Measurements from ENCODE around the gene SH3RF2.

- TF ChIP-seq CTCF (IDR thresholded peaks at IDR 0.05) = no peak
- TF ChIP-seq POLR2A (IDR thresholded peaks at IDR 0.05) = no peak
Observed at GRCh38 chr5:145969714-145970092, 33.3 kb downstream of the SH3RF2 start.

Data from uterus (tissue), 2 donors.